Liver (tissue), 9 donors: ENCODE results near the gene NEK7. TPM values are rescaled to one million over a fixed set of nuclear protein-coding genes. Genes with fewer than 3 reads are reported as not detected.
A peak's percentile ranks its signal among the peaks of the same experiment; 100 is the strongest.

ENCODE experiments used
- DNase-seq: peaks from one replicate; pipeline ENCODE4 v3.0.0-alpha.2; 2017; ENCODE audit warnings: low spot score
- H3K27ac ChIP-seq, 2 donors: one replicate each; pipeline ENCODE4 v1.7.0; 2013; ENCODE audit warnings: inconsistent platforms in 2 of 2, low read length in 2 of 2, control low read depth in 1 of 2, low read depth in 1 of 2, mild to moderate bottlenecking in 1 of 2
- H3K27me3 ChIP-seq, 4 donors: one replicate each; pipeline versions ENCODE4 v1.6.1 to v1.7.0; 2013; ENCODE audit warnings: low read length in 3 of 4, inconsistent platforms in 1 of 4, mild to moderate bottlenecking in 1 of 4, moderate library complexity in 1 of 4; ENCODE audit not compliant: control insufficient read depth in 4 of 4, insufficient read depth in 4 of 4
- H3K36me3 ChIP-seq, 4 donors: one replicate each; pipeline versions ENCODE4 v1.6.1 to v1.7.0; 2013; ENCODE audit warnings: low read length in 3 of 4, mild to moderate bottlenecking in 3 of 4, low read depth in 1 of 4, moderate library complexity in 1 of 4; ENCODE audit not compliant: control insufficient read depth in 4 of 4, insufficient read depth in 3 of 4
- H3K4me1 ChIP-seq, 4 donors: one replicate each; pipeline versions ENCODE4 v1.6.1 to v1.7.0; 2013; ENCODE audit warnings: low read length in 3 of 4, mild to moderate bottlenecking in 3 of 4, moderate library complexity in 1 of 4; ENCODE audit not compliant: control insufficient read depth in 4 of 4, insufficient read depth in 4 of 4
- H3K4me3 ChIP-seq, 3 donors: one replicate each; pipeline versions ENCODE4 v1.6.1 to v1.7.0; 2013; ENCODE audit warnings: low read length in 3 of 3, control low read depth in 1 of 3, low read depth in 1 of 3, mild to moderate bottlenecking in 1 of 3
- H3K9ac ChIP-seq, 2 donors: one replicate each; pipeline ENCODE4 v1.7.0; 2013; ENCODE audit warnings: low read length in 2 of 2, mild to moderate bottlenecking in 2 of 2, moderate library complexity in 2 of 2, control low read depth in 1 of 2, low read depth in 1 of 2
- H3K9me3 ChIP-seq, 4 donors: one replicate each; pipeline versions ENCODE4 v1.6.1 to v1.7.0; 2013; ENCODE audit warnings: low read length in 3 of 4; ENCODE audit not compliant: control insufficient read depth in 4 of 4
- EGR1 ChIP-seq, 2 donors: IDR thresholded peaks; 2 replicates each; pipeline ENCODE4 v1.6.1; 2016 to 2018; ENCODE audit warnings: antibody characterized with exemption in 2 of 2, low read depth in 2 of 2
- FOXA2 ChIP-seq: IDR thresholded peaks from 2 replicates; pipeline ENCODE4 v1.6.1; 2016; ENCODE audit warnings: antibody characterized with exemption
- GABPA ChIP-seq, 2 donors: IDR thresholded peaks in 1 of 2; conservative IDR thresholded peaks in 1 of 2; 2 replicates each; pipeline ENCODE4 v1.6.1; 2016; ENCODE audit warnings: antibody characterized with exemption in 2 of 2, mild to moderate bottlenecking in 1 of 2, moderate library complexity in 1 of 2
- HNF4A ChIP-seq, 2 donors: conservative IDR thresholded peaks; 2 replicates each; pipeline ENCODE4 v1.6.1; 2016; ENCODE audit warnings: antibody characterized with exemption in 2 of 2, mild to moderate bottlenecking in 2 of 2
- HNF4G ChIP-seq: IDR thresholded peaks from 2 replicates; pipeline ENCODE4 v1.6.1; 2016; ENCODE audit warnings: antibody characterized with exemption
- JUND ChIP-seq, 2 donors: IDR thresholded peaks; 2 replicates each; pipeline ENCODE4 v1.6.1; 2016; ENCODE audit warnings: antibody characterized with exemption in 2 of 2
- MAX ChIP-seq: IDR thresholded peaks from 2 replicates; pipeline ENCODE4 v1.6.1; 2016; ENCODE audit warnings: antibody characterized with exemption
- NR2F2 ChIP-seq: IDR thresholded peaks from 2 replicates; pipeline ENCODE4 v1.6.1; 2016; ENCODE audit warnings: antibody characterized with exemption
- RAD21 ChIP-seq, 2 donors: IDR thresholded peaks; 2 replicates each; pipeline ENCODE4 v1.6.1; 2016; ENCODE audit warnings: antibody characterized with exemption in 2 of 2, mild to moderate bottlenecking in 2 of 2
- RXRA ChIP-seq, 2 donors: IDR thresholded peaks; 2 replicates each; pipeline ENCODE4 v1.6.1; 2017 to 2018; ENCODE audit warnings: antibody characterized with exemption in 2 of 2, mild to moderate bottlenecking in 1 of 2
- SP1 ChIP-seq: IDR thresholded peaks from 2 replicates; pipeline ENCODE4 v1.6.1; 2018; ENCODE audit warnings: antibody characterized with exemption, mild to moderate bottlenecking
- TAF1 ChIP-seq: conservative IDR thresholded peaks from 2 replicates; pipeline ENCODE4 v1.6.1; 2016; ENCODE audit warnings: antibody characterized with exemption, mild to moderate bottlenecking
- YY1 ChIP-seq: IDR thresholded peaks from 2 replicates; pipeline ENCODE4 v1.6.1; 2016; ENCODE audit warnings: antibody characterized with exemption, mild to moderate bottlenecking
- ZBTB33 ChIP-seq: IDR thresholded peaks from 2 replicates; pipeline ENCODE4 v1.6.1; 2016; ENCODE audit warnings: antibody characterized with exemption
- WGBS: extraction: QIAGEN DNeasy Blood & Tissue Kit; methylation state at CpG from one replicate; pipeline ENCODE4 v1.1.7; 2013; 5-methylcytosine and 5-hydroxymethylcytosine counted together
- polyA plus RNA-seq, 2 donors: library from polyadenylated mRNA; stranded (reverse) in 1 of 2; unstranded in 1 of 2; fragments of 200-250 nt in 1 of 2; fragments of >200 nt in 1 of 2; fragmentation: Nextera tagmentation in 1 of 2; extraction: Ambion mirVana in 1 of 2; gene quantifications; one replicate each; pipeline versions ENCODE4 v1.2.1 to v1.2.3, GENCODE V29; 2013 to 2015
- total RNA-seq, 2 donors: library from RNA; depleted of rRNA; stranded (reverse); fragments of >200 nt; gene quantifications; one replicate each; pipeline ENCODE4 v1.2.3, GENCODE V29; 2014
- donor health status: healthy.
- donor health status: healthy.
- donor health status: healthy.
- donor health status: healthy.
- donor health status: healthy.

Gene NEK7
- total and polyA plus RNA-seq, 4 donors: 9.2 to 34.4 (median 20.2) TPM

GRCh38 chr1:198161718-198162090, 4.9 kb downstream of the NEK7 start (continued):
- TF ChIP-seq ZBTB33: no peak
- TF ChIP-seq EGR1 (IDR thresholded peaks at IDR 0.05; ENCODE audit: low read depth in 2 of 2): no peak
- no peak for TF ChIP-seq TAF1
- no peak for TF ChIP-seq JUND (IDR thresholded peaks at IDR 0.05)
- TF ChIP-seq YY1: no peak
- TF ChIP-seq NR2F2: no peak
- TF ChIP-seq HNF4G: no peak
- TF ChIP-seq FOXA2: no peak

- H3K27me3 ChIP-seq: no peaks in the 10 kb centered on the region
- H3K4me3 ChIP-seq: no peak overlapping the region
- H3K36me3 ChIP-seq: no peaks in the 10 kb centered on the region
- WGBS: 45% methylated on average over 2 of the region's 2 CpGs
- no peaks in the 10 kb centered on the region for H3K9me3 ChIP-seq
- TF ChIP-seq HNF4A (conservative IDR thresholded peaks at IDR 0.05) (peak; percentile 85 to 94), HNF4G (peak; percentile 78), RXRA (IDR thresholded peaks at IDR 0.05) (peak; percentile 51 to 75), SP1 (peak; percentile 87), ZBTB33 (no peak), RAD21 (IDR thresholded peaks at IDR 0.05) (peak in 1 of 2 donors; percentile 45), MAX (no peak), EGR1 (IDR thresholded peaks at IDR 0.05; ENCODE audit: low read depth in 2 of 2) (peak in 1 of 2 donors; percentile 18)
- peaks cover 11 to 57% (median 37%) of the 10 kb centered on the region in 4 donors for H3K4me1 ChIP-seq
- peak overlapping the region; percentile 30 to 55 for H3K27ac ChIP-seq
- peak overlapping the region in 1 of 2 donors; percentile 48 for H3K9ac ChIP-seq
- peak; percentile 54 for DNase-seq
Measured at GRCh38 chr1:198162091-198162767, 5.4 kb downstream of the NEK7 start.

- Histone ChIP-seq H3K4me1 (peaks cover 11 to 49% (median 25%) of the 10 kb centered on the region in 4 donors), H3K27ac (no peak overlapping the region), H3K27me3 (no peaks in the 10 kb centered on the region), H3K4me3 (no peak overlapping the region), H3K36me3 (no peaks in the 10 kb centered on the region), H3K9ac (no peak overlapping the region), H3K9me3 (no peaks in the 10 kb centered on the region)
- TF ChIP-seq GABPA (IDR thresholded peaks at IDR 0.05 in 1 of 2, conservative IDR thresholded peaks at IDR 0.05 in 1 of 2) (no peak), HNF4G (no peak), RXRA (IDR thresholded peaks at IDR 0.05) (peak; percentile 16 to 20), NR2F2 (peak; percentile 67)
- no peak for DNase-seq
- 51% methylated on average over 5 of the region's 5 CpGs for WGBS
Measured at GRCh38 chr1:198165927-198166647, 9.3 kb downstream of the NEK7 start.
